ENCODE results near the gene ASS1. TPM values are rescaled to one million over a fixed set of nuclear protein-coding genes. Genes with fewer than 3 reads are reported as not detected.
A peak's percentile ranks its signal among the peaks of the same experiment; 100 is the strongest.

ASS1 gene
- total RNA-seq, 1 donor from 2014 or later: 22.5 TPM

- no peaks in the 10 kb centered on the region for H3K27me3 ChIP-seq
- TF ChIP-seq CTCF (IDR thresholded peaks at IDR 0.05) (no peak), EZH2phosphoT487 (IDR thresholded peaks at IDR 0.05) (no peak), EZH2 (IDR thresholded peaks at IDR 0.05) (no peak)
- H3K36me3 ChIP-seq: no peaks in the 10 kb centered on the region
- DNase-seq (ENCODE audit: low spot score): no peak
- no peaks in the 10 kb centered on the region for H3K79me2 ChIP-seq (ENCODE audit: low read depth)
- H3F3A ChIP-seq (ENCODE audit: low read depth): peaks cover 41% of the 10 kb centered on the region
- H3K27ac ChIP-seq: no peak overlapping the region
- no peaks in the 10 kb centered on the region for H3K9me3 Mint-ChIP-seq
- no peaks in the 10 kb centered on the region for H3K9me3 ChIP-seq (ENCODE audit: low read depth)
- peaks cover 47% of the 10 kb centered on the region for H3K4me1 ChIP-seq
- no peak overlapping the region for H3K4me2 ChIP-seq
- peaks cover 26% of the 10 kb centered on the region for H3K27me3 Mint-ChIP-seq (ENCODE audit: insufficient read depth, low read depth)
- no peak overlapping the region for H3K4me3 ChIP-seq
- H3K4me1 Mint-ChIP-seq: peaks cover 53% of the 10 kb centered on the region
- H2AFZ ChIP-seq (replicated peaks): no peak overlapping the region
- H3K4me3 Mint-ChIP-seq: no peak overlapping the region
- no peaks in the 10 kb centered on the region for H3K36me3 Mint-ChIP-seq
- H3K9ac ChIP-seq: no peak overlapping the region
- no peak overlapping the region for H3K27ac Mint-ChIP-seq
- H4K20me1 ChIP-seq (ENCODE audit: low read depth): peaks cover 5% of the 10 kb centered on the region
These were observed 37.7 kb downstream of the ASS1 start for GRCh38 chr9:130482463-130482862.

DNA sequence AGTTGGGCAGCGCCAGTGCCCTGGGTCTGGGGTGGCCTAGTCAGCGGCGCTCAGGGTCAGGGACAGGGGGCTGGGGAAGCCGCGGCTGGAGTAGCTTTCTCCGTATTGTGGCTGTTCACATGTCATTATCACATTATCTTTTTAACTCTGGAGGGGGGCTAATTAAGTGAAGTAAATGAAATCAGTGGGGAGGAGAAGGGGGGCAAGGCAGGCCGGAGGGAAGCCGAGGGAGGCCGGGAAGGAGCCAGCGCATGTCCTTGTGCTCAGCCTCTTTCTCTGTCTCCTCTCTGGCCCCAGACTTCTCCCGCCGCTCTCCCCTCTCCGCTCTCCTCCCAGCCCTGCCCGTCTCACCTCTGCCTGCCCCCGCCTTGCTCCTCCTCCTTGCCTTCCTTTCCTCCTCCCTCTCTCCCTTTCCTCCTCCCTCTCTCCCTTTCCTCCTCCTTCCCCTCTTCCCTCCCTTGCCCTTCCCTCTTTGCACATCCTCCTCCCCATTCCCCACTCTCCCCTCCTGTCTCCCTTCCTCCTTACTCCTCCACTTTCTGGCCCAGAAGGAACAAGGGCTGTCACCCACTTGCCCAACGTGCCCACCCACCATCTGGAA lies 38.7 kb downstream of the ASS1 start:
- no peak overlapping the region for H3K4me3 Mint-ChIP-seq
- peaks cover 37% of the 10 kb centered on the region for H3F3A ChIP-seq (ENCODE audit: low read depth)
- H3K36me3 Mint-ChIP-seq: no peaks in the 10 kb centered on the region

GRCh38 chr9:130484362-130485072 lies 39.8 kb downstream of the ASS1 start:
- TF ChIP-seq EZH2 (IDR thresholded peaks at IDR 0.05) (no peak), EZH2phosphoT487 (IDR thresholded peaks at IDR 0.05) (no peak), CTCF (IDR thresholded peaks at IDR 0.05) (no peak)
- Mint-ChIP-seq H3K36me3 (no peaks in the 10 kb centered on the region), H3K27ac (peak overlapping the region; percentile 7), H3K4me3 (no peak overlapping the region), H3K4me1 (peaks cover 43% of the 10 kb centered on the region), H3K27me3 (ENCODE audit: insufficient read depth, low read depth) (peaks cover 24% of the 10 kb centered on the region), H3K9me3 (no peaks in the 10 kb centered on the region)
- Histone ChIP-seq H3K9me3 (ENCODE audit: low read depth) (no peaks in the 10 kb centered on the region), H3K27ac (no peak overlapping the region), H3K79me2 (ENCODE audit: low read depth) (no peaks in the 10 kb centered on the region), H3K4me2 (no peak overlapping the region), H4K20me1 (ENCODE audit: low read depth) (no peaks in the 10 kb centered on the region), H2AFZ (replicated peaks) (no peak overlapping the region), H3K4me3 (no peak overlapping the region), H3F3A (ENCODE audit: low read depth) (peaks cover 29% of the 10 kb centered on the region), H3K9ac (no peak overlapping the region), H3K36me3 (no peaks in the 10 kb centered on the region), H3K27me3 (no peaks in the 10 kb centered on the region), H3K4me1 (peaks cover 29% of the 10 kb centered on the region)
- no peak for DNase-seq (ENCODE audit: low spot score)

More for the DNA sequence above, 38.7 kb downstream of the ASS1 start:
- Histone ChIP-seq H3K4me2 (no peak overlapping the region), H3K27me3 (no peaks in the 10 kb centered on the region), H3K36me3 (no peaks in the 10 kb centered on the region), H4K20me1 (ENCODE audit: low read depth) (peaks cover under 1% of the 10 kb centered on the region), H2AFZ (replicated peaks) (no peak overlapping the region), H3K27ac (no peak overlapping the region), H3K9ac (no peak overlapping the region), H3K4me1 (peaks cover 39% of the 10 kb centered on the region), H3K4me3 (no peak overlapping the region), H3K79me2 (ENCODE audit: low read depth) (no peaks in the 10 kb centered on the region), H3K9me3 (ENCODE audit: low read depth) (no peaks in the 10 kb centered on the region)
- TF ChIP-seq CTCF (IDR thresholded peaks at IDR 0.05) (no peak), EZH2phosphoT487 (IDR thresholded peaks at IDR 0.05) (no peak), EZH2 (IDR thresholded peaks at IDR 0.05) (no peak)
- Mint-ChIP-seq H3K27me3 (ENCODE audit: insufficient read depth, low read depth) (peaks cover 26% of the 10 kb centered on the region), H3K4me1 (peaks cover 53% of the 10 kb centered on the region), H3K27ac (no peak overlapping the region), H3K9me3 (no peaks in the 10 kb centered on the region)
- DNase-seq (ENCODE audit: low spot score): no peak

Data from neural progenitor cell (in vitro differentiated cells).